Fibroblast of lung (primary cell): ENCODE data around the gene CYS1. TPM values are rescaled to one million over a fixed set of nuclear protein-coding genes. Genes with fewer than 3 reads are reported as not detected.

ENCODE experiments used
- DNase-seq, 2 donors: peaks; one replicate each; pipeline versions ENCODE4 v3.0.0 to v3.0.0-alpha.2; 2010; ENCODE audit warnings: low read depth in 2 of 2
- H2AFZ ChIP-seq: 2 replicates; pipeline ENCODE4 v1.5.1; 2012; ENCODE audit warnings: low read length, control low read depth, inconsistent platforms
- H3K27ac ChIP-seq: 2 replicates; pipeline ENCODE4 v1.5.1; 2011; ENCODE audit warnings: low read length, control low read depth; ENCODE audit not compliant: insufficient read depth
- H3K27me3 ChIP-seq: 2 replicates; pipeline ENCODE4 v1.5.1; 2011; ENCODE audit warnings: mild to moderate bottlenecking, low read length; ENCODE audit not compliant: control insufficient read depth, insufficient read depth
- H3K36me3 ChIP-seq: 2 replicates; pipeline ENCODE4 v1.5.1; 2011; ENCODE audit warnings: low read length; ENCODE audit not compliant: control insufficient read depth, insufficient read depth
- H3K4me1 ChIP-seq: 2 replicates; pipeline ENCODE4 v1.5.1; 2011; ENCODE audit warnings: low read length; ENCODE audit not compliant: control insufficient read depth, insufficient read depth; ENCODE audit errors: extremely low read depth
- H3K4me2 ChIP-seq: 2 replicates; pipeline ENCODE4 v1.5.1; 2011; ENCODE audit warnings: low read length, control low read depth; ENCODE audit not compliant: insufficient read depth; ENCODE audit errors: extremely low read depth
- H3K4me3 ChIP-seq, 4 experiments: fragments of 200-600 bp in 1 of 4; sonication (generic) in 1 of 4; replicated peaks in 1 of 4; 2 replicates each; pipeline ENCODE4 v1.5.1; 2011 to 2016; ENCODE audit warnings: low read length in 4 of 4, low read depth in 3 of 4, mild to moderate bottlenecking in 3 of 4, control low read depth in 2 of 4, inconsistent platforms in 1 of 4, mixed read lengths in 1 of 4; ENCODE audit not compliant: insufficient read depth in 1 of 4; ENCODE audit errors: control extremely low read depth in 1 of 4
- H3K79me2 ChIP-seq: 2 replicates; pipeline ENCODE4 v1.5.1; 2012; ENCODE audit warnings: mild to moderate bottlenecking, low read length, inconsistent platforms; ENCODE audit not compliant: control insufficient read depth, insufficient read depth
- H3K9ac ChIP-seq: 2 replicates; pipeline ENCODE4 v1.5.1; 2011; ENCODE audit warnings: mild to moderate bottlenecking, low read length, control low read depth; ENCODE audit not compliant: insufficient read depth
- H3K9me3 ChIP-seq: 2 replicates; pipeline ENCODE4 v1.5.1; 2012; ENCODE audit warnings: low read depth, low read length; ENCODE audit not compliant: control insufficient read depth, insufficient read depth
- H4K20me1 ChIP-seq: 2 replicates; pipeline ENCODE4 v1.5.1; 2011; ENCODE audit warnings: low read length; ENCODE audit not compliant: control insufficient read depth, insufficient read depth; ENCODE audit errors: extremely low read depth
- CTCF ChIP-seq, 2 donors: IDR thresholded peaks in 1 of 2; conservative IDR thresholded peaks in 1 of 2; 1 replicate in 1 of 2; 2 replicates in 1 of 2; pipeline ENCODE4 v1.5.1; 2011 to 2012; ENCODE audit warnings: low read length in 2 of 2, control low read depth in 1 of 2, inconsistent platforms in 1 of 2, low read depth in 1 of 2, mild to moderate bottlenecking in 1 of 2
- EZH2 ChIP-seq: IDR thresholded peaks from 2 replicates; pipeline ENCODE4 v1.5.1; 2012; ENCODE audit warnings: low read length, control low read depth, mild to moderate bottlenecking; ENCODE audit errors: missing control alignments
- polyA plus RNA-seq, 2 donors: library from polyadenylated mRNA; depleted of rRNA in 1 of 2; stranded (reverse) in 1 of 2; unstranded in 1 of 2; fragments of >200 nt; gene quantifications; 2 replicates each; pipeline ENCODE4 v1.2.1, GENCODE V29; 2011 to 2012; ENCODE audit warnings: missing spikeins in 1 of 2
- total RNA-seq: library from RNA; depleted of rRNA; stranded (reverse); fragments of >200 nt; gene quantifications from 2 replicates; pipeline ENCODE4 v1.2.1, GENCODE V29; 2014

Gene CYS1
- total and polyA plus RNA-seq, 2 donors (not counting 1 experiment from before 2014, with no cell fraction given) = 0.31 to 5.1 TPM

- no peaks in the 10 kb centered on the region for H4K20me1 ChIP-seq
- no peak for DNase-seq
- peaks cover 2% of the 10 kb centered on the region for H3K27me3 ChIP-seq
- H3K9ac ChIP-seq = no peak overlapping the region
- TF ChIP-seq EZH2 (no peak), CTCF (conservative IDR thresholded peaks at IDR 0.05 in 1 of 2, IDR thresholded peaks at IDR 0.05 in 1 of 2; ENCODE audit: low read depth in 1 of 2, low read length in 2 of 2) (no peak)
- no peak overlapping the region for H3K4me2 ChIP-seq
- no peak overlapping the region for H3K4me3 ChIP-seq
- no peaks in the 10 kb centered on the region for H3K79me2 ChIP-seq
- no peak overlapping the region for H3K27ac ChIP-seq
- H2AFZ ChIP-seq = no peak overlapping the region
- H3K36me3 ChIP-seq = no peaks in the 10 kb centered on the region
- no peaks in the 10 kb centered on the region for H3K9me3 ChIP-seq
- peaks cover 14% of the 10 kb centered on the region for H3K4me1 ChIP-seq
Measured at GRCh38 chr2:10007921-10008808, 72.0 kb downstream of the CYS1 start.

GRCh38 chr2:10007435-10007834 is 72.8 kb downstream of the CYS1 start:
- no peaks in the 10 kb centered on the region for H3K79me2 ChIP-seq
- no peaks in the 10 kb centered on the region for H3K36me3 ChIP-seq
- no peaks in the 10 kb centered on the region for H3K9me3 ChIP-seq
- peak overlapping the region; percentile 8 for H3K4me2 ChIP-seq
- peaks cover 14% of the 10 kb centered on the region for H3K4me1 ChIP-seq
- TF ChIP-seq CTCF (conservative IDR thresholded peaks at IDR 0.05 in 1 of 2, IDR thresholded peaks at IDR 0.05 in 1 of 2; ENCODE audit: low read depth in 1 of 2, low read length in 2 of 2) = no peak
- no peak for TF ChIP-seq EZH2
- H3K4me3 ChIP-seq = no peak overlapping the region
- H3K9ac ChIP-seq = no peak overlapping the region
- H3K27me3 ChIP-seq = peaks cover 2% of the 10 kb centered on the region
- no peak overlapping the region for H2AFZ ChIP-seq
- DNase-seq = peak in 1 of 2 donors; percentile 28
- H3K27ac ChIP-seq = no peak overlapping the region
- no peaks in the 10 kb centered on the region for H4K20me1 ChIP-seq

Other genes starting within 250 kb of the CYS1 start
- gene TAF1B, start 236.9 kb downstream of the CYS1 start, total RNA-seq = 19.8 and 32.9 TPM in 2 replicates
- 19.5 and 30.8 TPM in 2 replicates for gene TAF1B, start 236.9 kb downstream of the CYS1 start, polyA plus RNA-seq
- gene GRHL1, start 128.7 kb downstream of the CYS1 start, total RNA-seq = 0.77 and 0.99 TPM in 2 replicates
- 0.65 and 0.69 TPM in 2 replicates for gene GRHL1, start 128.7 kb downstream of the CYS1 start, polyA plus RNA-seq
- 6.8 and 7.7 TPM in 2 replicates for gene KLF11, start 36.9 kb downstream of the CYS1 start, total RNA-seq
- 5.9 and 6.3 TPM in 2 replicates for gene KLF11, start 36.9 kb downstream of the CYS1 start, polyA plus RNA-seq
- 1.5 and 6.1 TPM in 2 replicates for gene RRM2, start 42.3 kb upstream of the CYS1 start, total RNA-seq
- 36.3 and 119 TPM in 2 replicates for gene RRM2, start 42.3 kb upstream of the CYS1 start, polyA plus RNA-seq
- 21.6 and 34.5 TPM in 2 replicates for gene HPCAL1, start 222.5 kb upstream of the CYS1 start, total RNA-seq
- gene HPCAL1, start 222.5 kb upstream of the CYS1 start, polyA plus RNA-seq = 11.4 and 28.8 TPM in 2 replicates